ENCODE data around the gene MYLIP.
A peak's percentile ranks its signal among the peaks of the same experiment; 100 is the strongest.

MYLIP gene

DNA sequence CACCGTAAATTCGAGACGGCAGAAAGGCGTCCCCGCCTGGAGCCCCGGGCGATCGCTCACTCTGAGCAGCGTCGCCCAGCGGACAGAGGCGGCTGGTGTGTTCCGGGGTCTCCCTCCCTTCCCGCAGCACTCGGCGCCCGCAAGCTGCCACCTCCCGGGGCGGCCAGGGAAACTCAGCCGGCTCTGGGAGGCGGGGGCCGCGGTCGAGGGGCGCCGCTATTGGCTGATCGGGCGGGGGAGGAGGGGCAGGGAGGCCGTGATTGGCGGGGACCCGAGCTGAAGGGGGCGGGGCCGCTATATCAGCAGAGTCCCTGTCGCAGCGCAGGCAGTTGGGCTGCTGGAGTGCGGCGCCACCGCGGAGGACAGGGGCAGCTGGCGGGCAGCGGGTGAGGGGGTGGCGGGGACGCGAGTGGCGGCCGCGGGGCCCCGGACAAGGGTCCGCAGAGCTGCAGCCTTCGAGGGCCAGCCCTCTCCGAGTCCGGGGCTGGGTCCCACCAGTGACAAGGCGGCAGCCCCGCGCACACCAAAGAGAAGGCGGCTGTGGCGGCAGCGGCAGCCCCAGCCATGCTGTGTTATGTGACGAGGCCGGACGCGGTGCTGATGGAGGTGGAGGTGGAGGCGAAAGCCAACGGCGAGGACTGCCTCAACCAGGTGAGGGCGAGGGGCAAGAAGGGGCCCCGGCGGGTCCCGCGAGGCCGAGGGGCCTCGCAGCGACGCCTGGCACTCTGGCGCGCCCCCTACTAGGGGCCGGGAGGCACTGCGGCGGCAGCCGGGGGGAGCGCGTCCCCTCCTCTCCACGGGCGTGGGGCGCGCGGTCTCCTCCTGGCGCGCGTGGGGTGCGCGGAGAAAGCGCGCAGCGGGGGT lies at the start of gene MYLIP:
MYLIP (plus strand) TSS at position 328 of the 864 bp plus-strand sequence; CDS start at position 565, 237 bp downstream.
- DNase-seq (ENCODE audit: low read depth in 2 of 2): peak; percentile 84 to 86

DNA sequence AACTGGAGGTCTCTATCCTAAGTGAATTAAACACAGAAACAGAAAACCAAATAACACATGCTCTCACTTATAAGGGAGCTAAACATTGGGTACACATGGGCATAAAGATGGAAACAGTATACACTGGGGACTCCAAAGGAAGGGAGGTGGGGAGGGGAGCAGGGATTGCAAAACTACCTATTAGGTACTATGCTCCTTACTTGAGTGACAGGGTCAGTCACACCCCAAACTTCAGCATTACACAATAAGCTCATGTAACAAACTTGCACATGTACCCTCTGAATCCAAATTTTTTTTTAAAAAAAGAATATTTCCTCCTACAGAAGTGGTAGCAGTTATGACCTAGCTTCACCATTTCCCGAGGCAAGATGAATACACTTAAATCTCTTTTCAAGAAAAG lies 49.5 kb upstream of the MYLIP start:
- DNase-seq (ENCODE audit: low read depth in 2 of 2): no peak

DNA sequence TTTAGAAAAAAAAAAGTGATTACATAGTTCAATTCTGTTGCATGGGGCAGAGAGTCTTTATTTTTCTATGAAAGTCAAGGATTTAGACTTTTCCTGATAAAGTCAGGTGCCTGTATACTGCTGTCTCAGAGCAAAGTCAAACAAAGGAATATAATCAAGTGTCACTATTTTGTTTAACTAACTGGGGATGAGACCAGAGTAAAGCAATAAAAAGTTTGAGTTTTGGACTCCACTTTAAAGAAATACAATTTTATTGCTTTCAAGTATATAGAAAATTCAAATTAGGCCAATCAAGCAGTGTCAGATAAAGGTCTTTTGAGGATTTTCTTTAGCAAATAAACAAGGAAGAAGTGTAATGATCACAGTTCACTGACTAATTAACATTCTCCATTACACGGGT lies 48.7 kb upstream of the MYLIP start:
- no peak for DNase-seq (ENCODE audit: low read depth in 2 of 2)

DNA sequence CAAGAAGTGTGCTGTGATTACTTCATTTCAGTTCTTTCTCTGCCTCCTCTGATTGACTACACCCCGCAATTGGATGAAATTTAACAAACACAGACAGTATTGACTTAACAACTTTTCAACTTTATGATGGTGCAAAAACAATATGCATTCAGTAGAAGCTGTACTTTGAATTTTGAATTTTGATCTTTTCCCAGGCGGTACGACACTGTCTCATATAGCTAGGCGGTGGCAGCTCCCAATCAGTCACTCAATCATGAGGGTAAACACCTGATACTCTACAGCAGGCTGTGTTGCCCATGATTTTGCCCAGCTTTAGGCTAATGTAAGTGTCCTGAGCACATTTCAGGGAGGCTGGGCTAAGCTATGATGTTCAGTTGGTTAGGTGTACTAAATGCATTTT lies 47.6 kb upstream of the MYLIP start:
- no peak for DNase-seq (ENCODE audit: low read depth in 2 of 2)

DNA sequence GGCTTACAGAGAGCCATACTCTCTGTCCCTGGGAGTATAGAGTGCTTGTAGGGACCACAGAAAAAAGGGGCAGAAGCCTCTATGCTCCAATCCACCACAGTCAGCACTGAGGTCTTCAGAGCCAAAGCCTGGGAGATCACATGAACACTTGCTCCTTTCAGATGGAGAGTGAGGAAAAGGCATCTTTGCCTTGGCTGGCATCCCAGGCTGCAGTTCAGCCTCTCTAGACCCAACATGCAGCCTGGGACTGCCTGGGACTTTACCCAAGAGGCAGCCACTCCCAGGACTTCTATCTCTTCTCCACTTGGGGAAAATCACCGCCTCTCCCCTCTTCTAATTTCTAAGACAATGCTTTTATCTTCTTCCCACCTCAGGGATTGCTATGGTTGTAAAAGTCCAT lies 46.5 kb upstream of the MYLIP start:
- no peak for DNase-seq (ENCODE audit: low read depth in 2 of 2)

DNA sequence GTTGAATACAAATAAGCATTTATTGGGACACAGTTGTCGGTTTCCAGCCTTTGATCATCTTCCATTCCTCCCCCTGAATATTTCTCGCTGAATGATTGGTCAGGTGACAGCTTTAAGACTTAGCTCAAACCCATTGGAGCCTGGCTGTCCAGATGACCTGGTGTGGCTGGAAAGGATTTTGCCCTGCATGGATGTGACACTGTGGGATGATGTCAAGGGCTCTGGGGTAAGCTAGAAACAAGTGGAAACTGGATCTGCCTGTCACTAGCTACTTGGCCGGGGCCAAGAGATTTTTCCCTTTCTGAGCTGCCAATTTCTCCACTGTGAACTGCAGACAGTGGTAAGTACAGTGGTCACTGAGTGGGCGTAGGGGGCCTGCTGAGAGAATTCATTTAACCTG lies 41.9 kb upstream of the MYLIP start:
- DNase-seq (ENCODE audit: low read depth in 2 of 2): no peak

DNA sequence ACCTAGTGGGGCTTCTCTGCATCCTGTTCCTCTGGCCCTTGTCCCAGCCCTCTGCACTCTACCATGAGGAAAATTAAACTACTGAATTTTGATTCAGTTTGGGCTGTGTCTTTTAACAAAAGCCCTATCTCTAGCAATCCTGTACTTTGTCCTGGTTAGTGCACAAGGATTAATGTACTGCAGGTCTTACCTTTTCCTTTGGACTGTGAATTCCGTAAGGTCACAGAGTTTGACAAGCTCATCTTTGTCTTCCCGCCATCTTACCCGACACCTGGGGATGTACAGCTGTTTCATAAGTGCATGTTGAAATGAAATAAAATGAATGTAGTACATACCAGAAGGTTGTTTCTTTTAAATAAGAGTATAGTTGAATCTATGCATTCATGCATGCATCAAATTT lies 41.5 kb upstream of the MYLIP start:
- DNase-seq (ENCODE audit: low read depth in 2 of 2): no peak

DNA sequence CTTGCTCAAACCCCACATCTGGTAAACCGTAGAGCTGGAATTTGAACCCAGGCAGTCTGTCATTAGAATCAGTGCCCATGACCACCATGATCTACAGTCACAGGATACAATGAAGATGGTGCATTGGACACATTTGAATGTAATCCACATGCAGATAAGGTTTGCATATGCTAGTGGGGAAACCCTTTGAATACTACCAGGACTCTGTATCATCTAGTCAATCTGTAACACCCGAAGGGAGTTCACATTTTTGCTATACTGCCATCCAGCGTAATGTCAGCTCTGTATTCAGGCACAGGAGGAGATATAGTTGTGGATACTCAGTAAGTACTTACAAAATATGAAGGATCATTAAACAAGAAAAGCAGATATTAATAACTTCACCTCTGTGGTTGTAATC lies 40.5 kb upstream of the MYLIP start:
- DNase-seq (ENCODE audit: low read depth in 2 of 2): no peak

DNA sequence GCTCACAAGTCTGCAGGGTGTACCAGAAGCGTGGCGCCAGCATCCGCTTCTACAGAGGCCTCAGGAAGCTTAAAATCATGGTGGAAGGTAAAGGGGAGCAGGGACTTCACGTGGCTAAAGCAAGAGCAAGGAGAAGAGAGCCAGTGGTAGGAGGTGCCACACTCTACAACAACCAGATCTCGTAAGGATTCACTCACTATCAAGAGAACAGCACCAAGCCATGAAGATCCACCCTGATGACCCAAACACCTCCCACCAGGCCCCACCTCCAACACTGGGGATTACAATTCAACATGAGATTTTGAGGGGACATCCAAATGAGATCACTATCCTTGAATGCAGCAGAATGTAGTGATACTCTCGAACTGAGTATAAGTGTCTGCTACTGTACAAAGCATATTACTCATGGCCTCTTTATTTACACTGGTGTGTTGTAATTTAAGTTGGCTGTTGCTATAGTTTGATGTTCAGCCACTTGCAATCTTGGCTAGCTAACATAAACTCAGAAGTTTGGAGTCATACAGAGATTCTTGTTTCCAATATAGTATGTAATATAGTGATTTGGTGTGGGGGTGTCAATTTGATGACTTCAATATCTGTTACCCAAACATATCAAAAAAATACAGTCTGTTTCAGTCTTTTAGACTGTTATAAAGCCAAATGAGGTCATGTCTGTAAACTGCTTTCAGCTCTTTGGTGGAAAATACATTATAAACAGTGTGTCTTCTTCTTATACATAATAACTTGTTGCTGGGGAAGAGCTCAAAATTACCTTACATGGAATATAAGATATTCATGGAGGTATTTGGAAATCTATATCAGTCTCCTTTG lies 39.4 kb upstream of the MYLIP start:
- no peak for DNase-seq (ENCODE audit: low read depth in 2 of 2)

DNA sequence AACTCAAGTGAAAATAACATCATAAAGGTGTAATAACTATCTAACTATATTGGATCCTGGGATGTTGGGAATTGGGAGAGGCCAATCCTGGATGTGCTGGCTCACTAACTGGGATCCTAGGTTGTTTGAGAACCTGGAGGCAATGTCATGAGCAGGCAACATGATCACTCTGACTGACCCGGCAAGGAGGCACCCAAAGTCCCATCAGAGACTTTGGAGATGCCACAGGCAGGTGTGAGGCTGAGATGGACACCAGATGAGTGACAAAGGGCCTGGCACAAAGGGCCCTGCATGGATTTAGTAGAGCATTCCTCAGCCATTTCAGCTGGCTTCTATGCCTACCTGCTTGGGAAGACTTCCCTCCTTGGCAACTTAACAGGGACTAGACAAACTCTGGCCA lies 38.4 kb upstream of the MYLIP start:
- DNase-seq (ENCODE audit: low read depth in 2 of 2): no peak

DNA sequence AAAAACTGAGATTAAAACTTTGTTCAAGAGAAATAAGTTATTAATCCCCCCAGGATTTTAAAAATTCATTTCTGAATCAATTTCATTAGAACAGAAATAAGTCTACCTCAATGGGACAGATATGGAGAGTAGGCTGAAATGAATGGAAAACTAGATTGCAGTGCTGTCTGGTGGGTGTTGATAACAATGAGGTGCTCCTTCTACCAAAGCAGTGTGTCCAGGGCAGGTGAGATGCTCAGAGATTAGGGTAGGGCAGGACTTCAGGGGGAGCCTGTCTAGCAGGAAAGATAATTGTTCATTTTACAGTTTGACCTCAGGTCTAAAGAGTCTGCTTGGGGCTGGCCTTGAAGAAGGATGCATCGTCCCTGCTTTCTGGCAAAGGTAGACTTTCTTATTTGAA lies 38.0 kb upstream of the MYLIP start:
- DNase-seq (ENCODE audit: low read depth in 2 of 2): no peak

DNA sequence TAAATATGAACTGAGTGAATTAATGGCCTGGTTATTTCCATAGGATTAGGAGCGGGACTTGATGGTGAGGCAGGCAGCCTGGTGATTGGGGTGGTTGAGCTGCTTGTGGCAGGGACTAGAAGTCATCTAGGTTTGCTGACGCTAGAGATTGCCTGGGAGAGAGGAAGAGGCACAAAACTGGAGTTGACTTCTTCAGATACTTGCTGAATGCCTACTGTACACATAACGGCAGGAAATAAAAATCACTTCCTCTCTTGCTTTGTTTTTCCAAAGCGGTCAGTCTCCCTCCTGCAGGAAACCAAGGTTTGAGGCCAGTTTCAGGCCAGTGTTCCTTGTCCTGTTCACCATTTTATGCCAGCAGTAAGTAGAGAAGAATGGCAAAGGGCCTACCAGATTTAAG lies 36.7 kb upstream of the MYLIP start:
- DNase-seq (ENCODE audit: low read depth in 2 of 2): no peak

DNA sequence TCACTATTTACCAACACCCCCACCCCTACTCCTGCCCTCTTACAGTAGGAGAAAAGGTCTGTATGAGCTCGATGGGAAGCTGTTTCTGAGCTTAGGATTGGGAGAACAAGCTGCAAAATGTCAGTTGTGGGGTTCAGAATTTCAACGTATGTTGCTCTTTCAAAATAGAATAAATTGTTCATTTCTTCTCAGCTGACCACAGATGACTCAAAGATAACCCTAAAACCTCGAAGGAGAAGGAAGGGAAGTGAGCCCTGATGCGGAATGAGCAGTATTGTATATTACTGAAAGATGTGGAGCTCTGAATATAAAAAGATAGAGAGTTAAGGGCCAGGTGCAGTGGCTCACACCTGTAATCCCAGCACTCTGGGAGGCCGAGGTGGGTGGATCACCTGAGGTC lies 35.9 kb upstream of the MYLIP start:
- DNase-seq (ENCODE audit: low read depth in 2 of 2): no peak

DNA sequence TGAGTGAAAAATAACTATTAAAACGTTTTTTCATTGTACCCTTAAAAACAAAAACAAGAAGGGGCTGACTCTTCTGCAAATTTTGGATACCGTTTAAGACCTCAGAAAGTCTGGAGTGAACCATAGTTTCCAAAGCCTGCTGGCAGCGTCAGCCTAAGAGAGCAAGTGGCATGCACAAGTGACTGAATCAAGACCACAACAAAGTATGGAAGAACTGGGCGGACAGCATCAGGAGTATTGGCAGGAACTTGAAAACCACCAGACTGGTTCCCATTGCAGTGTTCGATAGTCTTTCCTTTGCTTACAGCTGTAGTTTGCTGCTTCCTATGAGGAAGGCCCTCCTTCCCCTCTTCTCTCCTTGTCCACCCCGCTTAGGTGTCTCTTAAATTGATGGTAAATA lies 33.7 kb upstream of the MYLIP start:
- no peak for DNase-seq (ENCODE audit: low read depth in 2 of 2)

DNA sequence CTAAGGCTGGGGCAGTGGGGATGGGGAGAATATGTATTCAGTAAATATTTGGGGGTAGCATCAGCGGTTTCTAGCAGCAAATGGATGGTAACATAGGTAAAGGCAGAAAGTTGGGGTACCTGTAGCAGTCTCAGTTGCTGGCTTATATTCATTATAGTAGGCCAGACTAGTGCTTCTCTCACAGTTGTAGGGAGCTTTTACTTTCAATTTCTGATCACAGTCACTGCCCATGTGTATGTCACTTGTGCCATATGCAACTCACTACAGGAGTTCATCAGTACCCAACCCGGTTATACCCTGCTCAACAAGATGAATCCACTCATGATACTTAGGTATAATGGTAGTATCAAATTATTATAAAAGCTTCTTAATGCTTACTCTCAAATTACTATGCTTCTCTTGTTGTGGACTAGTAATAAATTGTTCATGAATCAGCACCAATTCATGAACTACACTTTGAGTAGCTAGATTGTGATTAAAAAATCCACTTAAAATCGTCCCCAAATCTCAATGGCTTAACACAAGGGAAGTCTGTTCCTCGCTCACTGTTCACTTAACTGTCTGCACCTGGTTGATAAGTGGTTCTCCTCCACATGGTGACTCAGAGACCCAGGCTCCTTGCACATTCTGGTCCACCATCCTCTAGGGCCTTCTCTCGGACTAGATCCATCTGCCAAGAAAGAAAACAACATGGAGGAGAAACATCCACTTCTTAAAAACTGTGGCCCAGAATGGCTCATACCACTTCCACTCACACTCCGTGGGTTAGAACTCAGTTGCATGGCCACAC lies 31.3 kb upstream of the MYLIP start:
- DNase-seq (ENCODE audit: low read depth in 2 of 2): no peak

DNA sequence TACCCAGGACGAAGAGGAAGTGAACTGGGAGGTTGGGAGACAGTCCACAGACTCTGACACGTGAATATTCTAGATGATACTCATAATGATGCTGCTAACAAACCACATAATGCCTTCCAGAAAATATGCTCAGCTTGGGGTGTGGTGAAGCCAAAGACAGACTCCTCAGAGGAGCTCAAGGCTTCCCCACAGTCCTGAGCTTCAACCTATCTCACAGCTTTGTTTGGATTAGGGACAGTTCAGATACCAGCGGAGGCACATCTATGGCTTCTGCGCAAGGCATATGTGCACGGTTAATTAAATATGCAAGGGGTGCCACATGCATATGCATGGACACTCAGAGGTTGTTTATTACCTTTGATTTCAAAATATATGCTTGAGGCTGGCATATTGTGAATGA lies 30.7 kb upstream of the MYLIP start:
- no peak for DNase-seq (ENCODE audit: low read depth in 2 of 2)

DNA sequence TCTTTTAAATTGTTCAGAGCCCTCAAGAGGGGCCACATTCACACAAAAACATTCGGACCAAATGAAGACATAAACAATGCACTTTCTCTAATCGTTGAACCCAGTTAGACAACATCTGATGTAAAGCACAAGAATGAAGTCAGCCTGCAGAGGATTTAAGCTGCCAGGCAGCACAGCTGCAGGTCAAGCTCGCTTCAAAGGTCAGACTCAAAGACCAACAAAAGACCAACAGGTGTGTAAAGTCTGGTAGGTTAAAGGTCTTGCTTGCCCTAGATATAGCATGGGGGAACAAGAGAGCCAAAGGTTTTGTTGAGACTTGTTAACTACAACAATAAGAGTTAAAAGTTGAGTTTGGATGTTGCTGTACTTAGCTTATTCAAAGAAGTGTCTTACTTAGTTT lies 26.7 kb upstream of the MYLIP start:
- no peak for DNase-seq (ENCODE audit: low read depth in 2 of 2)

DNA sequence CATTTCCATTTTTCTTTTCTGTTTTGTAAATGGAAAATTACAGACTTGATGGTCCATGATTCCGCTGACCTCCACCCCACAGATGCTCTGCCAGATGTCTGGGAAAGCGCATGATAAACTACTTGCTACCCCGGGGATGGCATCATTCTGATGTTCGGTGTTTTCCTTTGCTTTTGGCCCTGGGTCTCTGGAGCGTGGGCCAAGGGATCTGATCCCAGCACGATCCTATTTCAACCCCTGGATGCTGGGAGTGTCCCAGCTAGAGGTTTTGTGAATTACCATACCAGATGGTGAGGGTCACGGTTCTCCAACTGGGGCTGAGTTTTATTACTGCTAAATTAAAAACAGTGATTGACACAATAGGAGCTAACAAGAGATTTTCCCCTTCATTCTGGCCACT lies 25.2 kb upstream of the MYLIP start:
- no peak for DNase-seq (ENCODE audit: low read depth in 2 of 2)

DNA sequence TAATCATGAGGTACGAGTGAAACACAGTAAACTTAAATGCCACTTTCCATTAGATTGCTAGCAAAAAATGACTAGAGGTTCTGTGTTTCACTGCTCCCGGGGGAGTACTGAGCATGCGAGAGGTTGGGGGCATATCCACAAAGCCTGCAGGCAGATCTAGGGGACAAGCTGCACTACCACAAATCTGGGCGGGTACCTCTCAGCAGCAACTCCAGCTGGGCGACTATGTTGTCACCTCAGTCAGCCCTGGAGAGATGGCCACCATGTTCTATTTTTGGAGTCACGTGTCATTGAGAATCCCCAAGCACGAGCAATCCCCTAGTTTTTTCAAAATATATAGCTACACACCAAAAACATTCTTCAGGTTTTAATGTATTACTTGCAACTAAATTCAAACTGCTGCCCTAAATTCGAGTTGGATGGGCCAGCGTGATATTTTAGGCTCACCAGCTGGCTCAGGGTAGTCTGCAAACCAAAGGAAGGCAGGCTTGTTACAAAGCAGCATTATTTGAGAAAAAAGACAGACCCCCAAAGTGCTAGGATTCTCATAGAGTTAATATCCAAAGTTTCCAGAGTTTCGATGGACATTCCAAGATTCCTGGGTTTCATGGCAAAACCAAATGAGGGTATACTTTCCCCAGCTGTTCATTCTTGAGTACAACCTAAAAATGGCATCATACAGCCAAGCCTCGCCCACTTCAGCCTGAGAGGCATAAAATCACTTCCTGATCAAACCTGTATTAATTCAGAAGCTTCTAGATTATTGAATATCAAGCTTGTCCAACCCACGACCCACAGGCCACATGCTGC lies 24.1 kb upstream of the MYLIP start:
- no peak for DNase-seq (ENCODE audit: low read depth in 2 of 2)

DNA sequence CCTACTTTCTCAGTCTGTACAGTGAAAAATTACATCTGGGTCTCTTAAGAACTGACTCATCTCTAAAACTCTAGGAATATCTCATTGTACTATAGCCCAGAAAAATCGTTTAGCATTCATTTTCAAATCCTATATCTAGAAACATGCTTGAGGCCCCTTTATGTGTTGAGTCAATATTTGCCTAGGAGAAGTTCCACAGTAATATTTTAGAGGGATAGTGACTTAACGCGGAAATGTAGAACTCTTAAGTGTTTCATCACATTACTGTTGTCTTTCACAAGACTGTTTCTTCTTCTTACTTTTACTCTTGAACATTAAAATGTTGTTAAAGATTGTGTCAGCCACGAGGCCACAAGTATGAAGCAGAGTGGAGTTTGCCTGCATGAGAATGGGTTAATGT lies 23.0 kb upstream of the MYLIP start:
- DNase-seq (ENCODE audit: low read depth in 2 of 2): peak; percentile 63 to 72

DNA sequence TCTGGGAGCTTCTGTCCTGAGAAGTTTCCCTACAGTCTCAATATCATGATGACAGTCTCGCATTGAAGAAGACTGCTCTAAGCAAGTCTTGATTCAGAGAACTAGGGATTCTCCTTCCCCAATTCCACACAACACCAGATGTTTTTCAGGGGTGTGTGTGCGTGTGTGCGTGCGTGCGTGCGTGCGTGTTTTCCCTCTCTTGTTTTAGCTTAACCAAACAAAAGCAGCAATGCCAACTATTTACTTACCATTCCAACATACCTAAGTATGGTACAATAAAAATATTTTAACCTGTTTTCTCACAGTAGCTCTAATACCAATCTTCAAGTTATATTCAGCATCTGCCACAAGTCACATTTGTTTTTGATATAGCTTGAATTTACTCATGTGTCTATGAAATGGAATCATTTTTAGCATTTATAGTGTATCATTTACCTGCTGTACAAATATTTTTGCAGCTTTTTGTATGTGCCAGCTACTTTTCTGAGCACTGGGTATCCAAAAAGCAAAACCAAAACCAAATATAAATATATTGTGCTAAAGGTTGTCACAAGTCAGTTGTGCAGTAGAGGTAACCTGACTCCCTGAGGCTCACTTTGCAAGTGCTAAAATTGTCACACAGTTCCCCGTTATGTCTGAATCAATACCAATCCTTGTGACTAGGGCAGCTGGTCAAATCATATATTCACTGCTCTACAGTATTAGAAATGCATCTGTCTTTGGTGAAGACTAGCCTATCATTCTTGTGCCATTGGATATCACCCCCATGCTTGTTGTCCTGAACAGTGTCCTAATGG lies 21.7 kb upstream of the MYLIP start:
- no peak for DNase-seq (ENCODE audit: low read depth in 2 of 2)

Data from fibroblast of skin of left biceps (primary cell).